HepG2 (cell line): ENCODE results near the gene ADAT3. TPM values are rescaled to one million over a fixed set of nuclear protein-coding genes. Genes with fewer than 3 reads are reported as not detected.
A peak's percentile ranks its signal among the peaks of the same experiment; 100 is the strongest.

Experiments used
- HNF4G ChIP-seq, 2 experiments: sonication (generic) in 1 of 2; formaldehyde crosslinking in 1 of 2; IDR thresholded peaks; 2 replicates each; pipeline versions ENCODE4 v1.4.0 to v1.6.1; 2011 to 2020; ENCODE audit warnings: borderline replicate concordance in 2 of 2, low read depth in 2 of 2, mild to moderate bottlenecking in 2 of 2, low read length in 1 of 2, missing genetic modification reagents in 1 of 2, moderate library complexity in 1 of 2
- PAXIP1 ChIP-seq: sonication (generic); formaldehyde crosslinking; conservative IDR thresholded peaks from 2 replicates; pipeline ENCODE4 v1.4.0; 2020; ENCODE audit warnings: mild to moderate bottlenecking, missing genetic modification reagents, moderate library complexity
- TP53 ChIP-seq: sonication (generic); formaldehyde crosslinking; conservative IDR thresholded peaks from 2 replicates; pipeline ENCODE4 v1.4.0; 2020; ENCODE audit warnings: missing genetic modification reagents
- ZNF609 ChIP-seq: sonication (generic); formaldehyde crosslinking; IDR thresholded peaks from 2 replicates; pipeline ENCODE4 v1.4.0; 2020; ENCODE audit warnings: mild to moderate bottlenecking, missing genetic modification reagents, borderline replicate concordance
- polyA plus RNA-seq, 8 experiments: library from polyadenylated mRNA; depleted of rRNA in 3 of 8; stranded (reverse) in 7 of 8; unstranded in 1 of 8; fragments of >200 nt; fragmentation: Illumina TruSeq in 4 of 8; extraction: Trizol in 4 of 8; gene quantifications; 2 replicates each; pipeline versions ENCODE4 v1.2.1 to v1.2.3, GENCODE V29; 2011 to 2016; ENCODE audit warnings: low read depth in 4 of 8, missing spikeins in 1 of 8, mixed read lengths in 1 of 8; ENCODE audit not compliant: insufficient read depth in 1 of 8
- total RNA-seq, 5 experiments: library from RNA; depleted of rRNA; stranded (reverse); fragments of >200 nt; fragmentation: Illumina TruSeq; extraction: Trizol; gene quantifications; 2 replicates each; pipeline ENCODE4 v1.2.3, GENCODE V29; 2016; ENCODE audit warnings: low read depth in 1 of 5
- TF ChIP-seq, protein P1 (sequence below): sonication (generic); formaldehyde crosslinking; IDR thresholded peaks from 2 replicates; pipeline ENCODE4 v1.4.0; 2020; ENCODE audit warnings: mild to moderate bottlenecking, missing genetic modification reagents
- TF ChIP-seq, protein P2 (sequence below): sonication (generic); formaldehyde crosslinking; IDR thresholded peaks from 2 replicates; pipeline ENCODE4 v1.4.0; 2020; ENCODE audit warnings: missing genetic modification reagents, borderline replicate concordance

The ADAT3 gene
- total and polyA plus RNA-seq, 2 of the 13 experiments (the other 11 are each of a cell fraction or from before 2014, with no cell fraction given) = 0.95 to 3.5 TPM

DNA sequence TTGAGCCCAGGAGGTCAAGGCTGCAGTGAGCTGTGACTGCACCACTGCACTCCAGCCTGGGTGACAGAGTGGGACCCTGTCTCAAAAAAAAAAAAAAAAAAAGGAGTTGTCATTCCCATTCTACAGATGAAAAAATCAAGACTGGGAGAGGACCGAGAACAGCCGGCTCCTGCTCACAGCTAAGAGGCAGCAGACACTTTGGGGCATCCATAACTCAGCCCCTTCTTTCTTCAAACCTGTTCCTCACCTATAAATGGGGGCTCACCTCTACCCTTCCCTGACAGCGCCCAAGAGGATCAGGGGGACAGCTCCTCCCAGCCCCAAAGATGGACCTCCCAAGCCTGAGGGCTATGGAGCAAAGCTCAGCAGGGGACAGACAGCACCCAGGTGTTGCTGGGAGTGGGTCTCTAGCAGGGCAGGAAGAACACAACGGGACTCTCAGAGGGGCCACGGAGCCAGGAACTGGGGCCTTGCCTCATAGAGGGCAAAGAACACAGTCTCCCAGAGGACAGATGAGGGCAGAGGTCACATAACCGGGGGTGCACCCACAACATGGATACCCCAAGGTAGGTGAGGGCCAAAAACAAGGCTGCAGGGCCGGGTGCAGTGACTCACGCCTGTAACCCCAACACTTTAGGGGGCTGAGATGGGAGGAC is 38.4 kb upstream of the ADAT3 start (continued):
- TF ChIP-seq, protein P1, sequence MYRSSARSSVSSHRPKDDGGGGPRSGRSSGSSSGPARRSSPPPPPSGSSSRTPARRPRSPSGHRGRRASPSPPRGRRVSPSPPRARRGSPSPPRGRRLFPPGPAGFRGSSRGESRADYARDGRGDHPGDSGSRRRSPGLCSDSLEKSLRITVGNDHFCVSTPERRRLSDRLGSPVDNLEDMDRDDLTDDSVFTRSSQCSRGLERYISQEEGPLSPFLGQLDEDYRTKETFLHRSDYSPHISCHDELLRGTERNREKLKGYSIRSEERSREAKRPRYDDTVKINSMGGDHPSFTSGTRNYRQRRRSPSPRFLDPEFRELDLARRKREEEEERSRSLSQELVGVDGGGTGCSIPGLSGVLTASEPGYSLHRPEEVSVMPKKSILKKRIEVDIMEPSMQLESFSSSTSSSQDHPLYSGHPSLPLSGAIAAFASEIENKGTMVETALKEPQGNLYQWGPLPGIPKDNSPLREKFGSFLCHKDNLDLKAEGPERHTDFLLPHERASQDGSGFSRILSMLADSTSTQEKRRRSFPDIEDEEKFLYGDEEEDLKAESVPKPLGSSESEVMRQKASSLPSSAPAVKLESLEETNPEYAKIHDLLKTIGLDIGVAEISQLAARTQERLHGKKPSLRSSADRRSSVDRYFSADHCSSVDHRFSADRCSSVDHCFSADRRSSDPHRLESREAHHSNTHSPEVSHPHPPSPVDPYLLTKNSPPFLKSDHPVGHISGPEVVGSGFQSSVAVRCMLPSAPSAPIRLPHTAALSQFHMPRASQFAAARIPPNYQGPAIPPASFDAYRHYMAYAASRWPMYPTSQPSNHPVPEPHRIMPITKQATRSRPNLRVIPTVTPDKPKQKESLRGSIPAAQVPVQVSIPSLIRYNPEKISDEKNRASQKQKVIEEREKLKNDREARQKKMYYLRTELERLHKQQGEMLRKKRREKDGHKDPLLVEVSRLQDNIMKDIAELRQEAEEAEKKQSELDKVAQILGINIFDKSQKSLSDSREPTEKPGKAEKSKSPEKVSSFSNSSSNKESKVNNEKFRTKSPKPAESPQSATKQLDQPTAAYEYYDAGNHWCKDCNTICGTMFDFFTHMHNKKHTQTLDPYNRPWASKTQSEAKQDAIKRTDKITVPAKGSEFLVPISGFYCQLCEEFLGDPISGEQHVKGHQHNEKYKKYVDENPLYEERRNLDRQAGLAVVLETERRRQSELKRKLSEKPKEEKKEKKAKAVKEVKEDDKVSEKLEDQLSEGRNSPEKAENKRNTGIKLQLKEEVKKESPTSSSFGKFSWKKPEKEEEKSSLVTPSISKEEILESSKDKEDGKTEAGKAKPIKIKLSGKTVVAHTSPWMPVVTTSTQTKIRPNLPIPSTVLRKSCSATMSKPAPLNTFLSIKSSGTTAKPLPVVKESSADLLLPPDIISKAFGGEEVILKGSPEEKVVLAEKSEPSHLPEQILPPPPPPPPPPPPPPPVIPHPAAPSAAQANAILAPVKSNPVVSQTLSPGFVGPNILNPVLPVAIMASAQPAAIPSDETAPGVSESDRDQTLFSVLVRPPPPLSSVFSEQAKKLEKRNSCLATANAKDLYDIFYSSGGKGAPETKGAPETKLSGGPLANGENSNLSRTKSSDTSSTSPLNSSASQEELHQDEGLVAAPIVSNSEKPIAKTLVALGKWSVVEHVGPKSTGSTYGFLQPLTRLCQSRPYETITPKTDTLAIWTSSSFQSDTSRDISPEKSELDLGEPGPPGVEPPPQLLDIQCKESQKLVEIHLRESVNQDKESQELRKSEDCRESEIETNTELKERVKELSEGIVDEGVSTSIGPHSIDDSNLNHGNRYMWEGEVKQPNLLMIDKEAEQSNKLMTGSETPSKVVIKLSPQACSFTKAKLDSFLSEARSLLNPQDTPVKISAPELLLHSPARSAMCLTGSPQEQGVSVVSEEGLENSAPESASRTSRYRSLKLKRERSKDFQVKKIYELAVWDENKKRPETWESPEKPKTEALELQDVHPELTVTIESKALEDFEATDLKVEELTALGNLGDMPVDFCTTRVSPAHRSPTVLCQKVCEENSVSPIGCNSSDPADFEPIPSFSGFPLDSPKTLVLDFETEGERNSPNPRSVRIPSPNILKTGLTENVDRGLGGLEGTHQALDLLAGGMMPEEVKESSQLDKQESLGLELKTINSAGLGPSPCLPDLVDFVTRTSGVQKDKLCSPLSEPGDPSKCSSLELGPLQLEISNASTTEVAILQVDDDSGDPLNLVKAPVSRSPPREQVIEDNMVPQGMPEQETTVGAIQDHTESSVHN (CRISPR knock-in tag) = 0 out of 2 replicates have a peak, but pooled peaks have one; percentile 30
- TF ChIP-seq ZNF609 (CRISPR knock-in tag) (peak; percentile 42; the same call in 1 of the 2 replicates), PAXIP1 (CRISPR knock-in tag) (peak; percentile 68), HNF4G (IDR thresholded peaks at IDR 0.05; ENCODE audit: borderline replicate concordance, low read depth, low read length) (no peak), HNF4G (CRISPR knock-in tag; IDR thresholded peaks at IDR 0.05; ENCODE audit: borderline replicate concordance, low read depth) (0 out of 2 replicates have a peak, but pooled peaks have one; percentile 57), TP53 (CRISPR knock-in tag) (no peak)
- TF ChIP-seq, protein P2, sequence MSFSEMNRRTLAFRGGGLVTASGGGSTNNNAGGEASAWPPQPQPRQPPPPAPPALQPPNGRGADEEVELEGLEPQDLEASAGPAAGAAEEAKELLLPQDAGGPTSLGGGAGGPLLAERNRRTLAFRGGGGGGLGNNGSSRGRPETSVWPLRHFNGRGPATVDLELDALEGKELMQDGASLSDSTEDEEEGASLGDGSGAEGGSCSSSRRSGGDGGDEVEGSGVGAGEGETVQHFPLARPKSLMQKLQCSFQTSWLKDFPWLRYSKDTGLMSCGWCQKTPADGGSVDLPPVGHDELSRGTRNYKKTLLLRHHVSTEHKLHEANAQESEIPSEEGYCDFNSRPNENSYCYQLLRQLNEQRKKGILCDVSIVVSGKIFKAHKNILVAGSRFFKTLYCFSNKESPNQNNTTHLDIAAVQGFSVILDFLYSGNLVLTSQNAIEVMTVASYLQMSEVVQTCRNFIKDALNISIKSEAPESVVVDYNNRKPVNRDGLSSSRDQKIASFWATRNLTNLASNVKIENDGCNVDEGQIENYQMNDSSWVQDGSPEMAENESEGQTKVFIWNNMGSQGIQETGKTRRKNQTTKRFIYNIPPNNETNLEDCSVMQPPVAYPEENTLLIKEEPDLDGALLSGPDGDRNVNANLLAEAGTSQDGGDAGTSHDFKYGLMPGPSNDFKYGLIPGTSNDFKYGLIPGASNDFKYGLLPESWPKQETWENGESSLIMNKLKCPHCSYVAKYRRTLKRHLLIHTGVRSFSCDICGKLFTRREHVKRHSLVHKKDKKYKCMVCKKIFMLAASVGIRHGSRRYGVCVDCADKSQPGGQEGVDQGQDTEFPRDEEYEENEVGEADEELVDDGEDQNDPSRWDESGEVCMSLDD (CRISPR knock-in tag) = peak; percentile 89; the same call in 1 of the 2 replicates
